Activated naive CD8-positive, alpha-beta T cell treated with anti-CD3 and anti-CD28 coated beads, Interleukin-2, amount 10 ng/mL, durations not matched to agents 7 days and 5 days (primary cell): ENCODE data around the gene BCL7B. TPM values are rescaled to one million over a fixed set of nuclear protein-coding genes. Genes with fewer than 3 reads are reported as not detected.
A peak's percentile ranks its signal among the peaks of the same experiment; 100 is the strongest.
"Not testable (repeated sequence)": the region's sequence is repeated elsewhere in the genome, so short reads cannot be mapped to it uniquely, and the experiment has no call there.

Source experiments
- ATAC-seq: fragments of 150-1000 bp; cut with Tn5 transposase; one replicate; pipeline ENCODE4 v1.10.0; 2021; ENCODE audit warnings: low read depth, moderate library complexity
- POLR2A ChIA-PET: fragments of 350-600 bp; sonication (Branson Sonifier 250); formaldehyde crosslinking; loops from one replicate; lab custom pipeline; 2021; ENCODE audit warnings: antibody characterized with exemption; lab: Charles Lee
- DNase-seq: peaks from one replicate; pipeline ENCODE4 v3.0.0; 2021
- H3K27ac Mint-ChIP-seq: one replicate; pipeline ENCODE4 v1.8.0; 2022; ENCODE audit warnings: mild to moderate bottlenecking, mixed read lengths
- H3K27me3 Mint-ChIP-seq: one replicate; pipeline ENCODE4 v1.8.0; 2022; ENCODE audit warnings: mild to moderate bottlenecking, moderate library complexity, mixed read lengths
- H3K36me3 Mint-ChIP-seq: one replicate; pipeline ENCODE4 v1.8.0; 2021; ENCODE audit warnings: mild to moderate bottlenecking, mixed read lengths
- H3K4me1 Mint-ChIP-seq: one replicate; pipeline ENCODE4 v1.8.0; 2021; ENCODE audit warnings: mixed read lengths
- H3K4me3 Mint-ChIP-seq: one replicate; pipeline ENCODE4 v1.8.0; 2022; ENCODE audit warnings: mild to moderate bottlenecking, moderate library complexity, mixed read lengths
- H3K9me3 Mint-ChIP-seq: one replicate; pipeline ENCODE4 v1.8.0; 2021; ENCODE audit warnings: mixed read lengths
- total RNA-seq, 2 experiments: library from RNA; stranded (reverse); gene quantifications; one replicate each; pipeline ENCODE4 v1.2.3, GENCODE V29; 2021

The BCL7B gene
- total RNA-seq, 2 experiments from 2014 or later, result 64.1 to 71.9 TPM

DNA sequence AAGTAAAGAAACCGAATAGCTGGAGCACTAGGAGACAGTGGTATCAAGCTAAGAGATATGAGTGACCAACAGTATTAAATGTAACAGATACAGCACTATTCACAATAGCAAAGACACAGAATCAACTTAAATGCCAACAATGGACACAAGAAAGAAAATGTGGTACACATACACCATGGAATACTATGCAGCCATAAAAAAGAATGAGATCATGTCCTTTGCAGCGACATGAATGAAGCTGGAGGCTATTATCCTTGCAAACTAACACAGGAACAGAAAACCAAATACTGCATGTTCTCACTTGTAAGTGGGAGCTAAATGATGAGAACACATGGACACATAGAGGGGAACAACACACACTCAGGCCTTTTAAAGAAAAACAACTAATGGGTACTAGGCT lies 62.0 kb downstream of the BCL7B start:
- peaks cover 51% of the 10 kb centered on the region for H3K36me3 Mint-ChIP-seq
- H3K27me3 Mint-ChIP-seq, POLR2A ChIA-PET, DNase-seq, ATAC-seq, H3K4me1 Mint-ChIP-seq, H3K4me3 Mint-ChIP-seq, H3K9me3 Mint-ChIP-seq: not testable (repeated sequence)
- H3K27ac Mint-ChIP-seq, result peak overlapping the region; percentile 26

DNA sequence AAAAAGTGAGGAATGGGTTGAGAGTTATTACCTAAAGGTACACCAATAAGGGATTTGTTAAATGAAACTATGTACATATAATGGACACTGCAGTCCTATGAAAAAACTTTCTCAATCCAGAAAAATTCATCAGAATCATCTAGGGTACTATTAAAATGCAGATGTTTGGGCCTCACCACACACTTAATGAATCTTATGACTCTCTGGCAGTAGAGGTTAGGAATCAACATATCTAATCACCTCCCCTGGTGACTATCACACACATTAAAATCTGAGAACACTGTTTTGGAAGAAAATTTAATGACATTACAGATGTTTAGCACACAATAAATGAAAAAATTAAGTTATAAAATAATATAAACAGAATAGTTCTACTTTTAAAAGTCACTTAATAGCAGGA lies 67.5 kb downstream of the BCL7B start:
- no peak for DNase-seq
- POLR2A ChIA-PET, result no interaction called here
- ATAC-seq, result no peak
- Mint-ChIP-seq H3K27ac (no peak overlapping the region), H3K27me3 (no peaks in the 10 kb centered on the region), H3K9me3 (no peaks in the 10 kb centered on the region), H3K4me3 (no peak overlapping the region), H3K36me3 (peaks cover 35% of the 10 kb centered on the region), H3K4me1 (peaks cover 8% of the 10 kb centered on the region)

DNA sequence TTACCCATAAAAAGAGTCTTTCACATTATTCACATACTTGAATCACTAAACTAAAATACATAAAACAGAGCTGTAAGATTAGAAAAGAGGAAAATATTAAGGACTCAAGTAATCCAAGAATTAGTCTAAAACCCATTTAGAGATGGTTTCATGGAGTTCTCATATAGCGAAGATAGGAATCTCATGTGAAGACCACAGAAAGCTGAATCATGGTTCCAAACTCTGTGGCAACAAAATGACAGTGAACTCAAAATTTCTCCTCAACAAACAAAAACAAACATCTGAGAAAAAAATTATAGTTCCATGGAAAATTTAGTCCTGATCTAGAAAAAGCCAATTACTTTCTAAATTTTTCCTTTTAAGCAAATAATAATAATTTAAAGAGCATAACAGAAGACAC lies 70.0 kb downstream of the BCL7B start:
- Mint-ChIP-seq H3K27me3 (no peaks in the 10 kb centered on the region), H3K4me3 (no peak overlapping the region), H3K9me3 (no peaks in the 10 kb centered on the region), H3K36me3 (peaks cover 31% of the 10 kb centered on the region), H3K27ac (peak overlapping the region; percentile 45), H3K4me1 (peaks cover 7% of the 10 kb centered on the region)
- DNase-seq, result no peak
- POLR2A ChIA-PET, result no interaction called here
- ATAC-seq, result no peak

Other genes starting within 250 kb of the BCL7B start
- gene NSUN5, start 248.9 kb downstream of the BCL7B start, total RNA-seq, result 10 to 100 TPM; 51.5 to 59.9 TPM
- not detected for gene TRIM50, start 229.6 kb downstream of the BCL7B start, total RNA-seq
- gene FKBP6, start 229.5 kb downstream of the BCL7B start, total RNA-seq, result not detected
- under 1 TPM in 1 of 2 experiments, not detected in 1; 0.11 TPM for gene FZD9, start 123.9 kb downstream of the BCL7B start, total RNA-seq
- 10 to 100 TPM; 90.5 to 93.0 TPM for gene BAZ1B, start 35.4 kb downstream of the BCL7B start, total RNA-seq
- gene TBL2, start 20.9 kb upstream of the BCL7B start, total RNA-seq, result 10 to 100 TPM; 21.3 to 25.0 TPM
- gene MLXIPL, start 66.8 kb upstream of the BCL7B start, total RNA-seq, result not detected
- gene VPS37D, start 110.1 kb upstream of the BCL7B start, total RNA-seq, result under 1 TPM; 0.45 to 0.86 TPM
- 10 to 100 TPM; 10.0 to 10.7 TPM for gene DNAJC30, start 125.8 kb upstream of the BCL7B start, total RNA-seq
- gene BUD23, start 125.9 kb upstream of the BCL7B start, total RNA-seq, result 10 to 100 TPM; 58.7 to 64.1 TPM
- gene STX1A, start 162.0 kb upstream of the BCL7B start, total RNA-seq, result 1 to 10 TPM; 8.0 to 9.9 TPM
- 10 to 100 TPM; 23.4 to 24.7 TPM for gene ABHD11, start 181.1 kb upstream of the BCL7B start, total RNA-seq
- not detected for gene CLDN3, start 212.6 kb upstream of the BCL7B start, total RNA-seq